Measurements from ENCODE around the gene TMA7. TPM values are rescaled to one million over a fixed set of nuclear protein-coding genes. Genes with fewer than 3 reads are reported as not detected.

Gene TMA7
- total and polyA plus RNA-seq, 5 donors: 187 to 526 (median 219) TPM

- Histone ChIP-seq H3K27ac (ENCODE audit: low read length) (no peak overlapping the region), H3K9me3 (ENCODE audit: control insufficient read depth, low read length) (no peaks in the 10 kb centered on the region), H3K4me1 (ENCODE audit: control insufficient read depth, insufficient read depth, low read length) (peaks cover 15% of the 10 kb centered on the region), H3K27me3 (ENCODE audit: control insufficient read depth, insufficient read depth) (no peaks in the 10 kb centered on the region), H3K4me3 (ENCODE audit: low read length) (no peak overlapping the region)
- ATAC-seq: no peak
- DNase-seq: peak in 2 of 3 donors; percentile 60 to 74
- intact Hi-C loops (cut with DNase I): no loop called here
- 83% methylated on average over 27 of the region's 27 CpGs for WGBS
Observed at GRCh38 chr3:48423883-48424695, 16.0 kb upstream of the TMA7 start.

GRCh38 chr3:48425281-48425812 lies 14.7 kb upstream of the TMA7 start:
- Histone ChIP-seq H3K4me1 (ENCODE audit: control insufficient read depth, insufficient read depth, low read length) (peaks cover 15% of the 10 kb centered on the region), H3K9me3 (ENCODE audit: control insufficient read depth, low read length) (no peaks in the 10 kb centered on the region), H3K27me3 (ENCODE audit: control insufficient read depth, insufficient read depth) (no peaks in the 10 kb centered on the region), H3K4me3 (ENCODE audit: low read length) (no peak overlapping the region), H3K27ac (ENCODE audit: low read length) (peak overlapping the region; percentile 93)
- WGBS: 42% methylated on average over 13 of the region's 13 CpGs
- peak; percentile 61 to 86 (median 81) for DNase-seq
- intact Hi-C loops (cut with DNase I): no loop called here
- peak; percentile 36 to 38 for ATAC-seq

- intact Hi-C loops (cut with DNase I): no loop called here
- peaks cover 15% of the 10 kb centered on the region for H3K4me1 ChIP-seq (ENCODE audit: control insufficient read depth, insufficient read depth, low read length)
- H3K9me3 ChIP-seq (ENCODE audit: control insufficient read depth, low read length): no peaks in the 10 kb centered on the region
- ATAC-seq: peak; percentile 29 to 64
- WGBS: 48% methylated on average over 11 of the region's 11 CpGs
- peak overlapping the region; percentile 93 for H3K27ac ChIP-seq (ENCODE audit: low read length)
- H3K27me3 ChIP-seq (ENCODE audit: control insufficient read depth, insufficient read depth): no peaks in the 10 kb centered on the region
- peak in 2 of 3 donors; percentile 80 to 85 for DNase-seq
- no peak overlapping the region for H3K4me3 ChIP-seq (ENCODE audit: low read length)
Observed at GRCh38 chr3:48426401-48426909, 13.6 kb upstream of the TMA7 start.

- peaks cover 15% of the 10 kb centered on the region for H3K4me1 ChIP-seq (ENCODE audit: control insufficient read depth, insufficient read depth, low read length)
- ATAC-seq (no peak), DNase-seq (peak in 1 of 3 donors; percentile 66)
- H3K4me3 ChIP-seq (ENCODE audit: low read length): no peak overlapping the region
- H3K9me3 ChIP-seq (ENCODE audit: control insufficient read depth, low read length): no peaks in the 10 kb centered on the region
- 41% methylated on average over 8 of the region's 8 CpGs for WGBS
- intact Hi-C loops (cut with DNase I): no loop called here
- peak overlapping the region; percentile 93 for H3K27ac ChIP-seq (ENCODE audit: low read length)
- no peaks in the 10 kb centered on the region for H3K27me3 ChIP-seq (ENCODE audit: control insufficient read depth, insufficient read depth)
Observed at GRCh38 chr3:48426944-48427629, 13.0 kb upstream of the TMA7 start.

- DNase-seq (peak in 1 of 3 donors; percentile 43), ATAC-seq (no peak)
- H3K27ac ChIP-seq (ENCODE audit: low read length): peak overlapping the region; percentile 93
- H3K27me3 ChIP-seq (ENCODE audit: control insufficient read depth, insufficient read depth): no peaks in the 10 kb centered on the region
- whole genome bisulfite sequencing: 65% methylated on average over 9 of the region's 9 CpGs
- peaks cover 15% of the 10 kb centered on the region for H3K4me1 ChIP-seq (ENCODE audit: control insufficient read depth, insufficient read depth, low read length)
- H3K9me3 ChIP-seq (ENCODE audit: control insufficient read depth, low read length): no peaks in the 10 kb centered on the region
- H3K4me3 ChIP-seq (ENCODE audit: low read length): no peak overlapping the region
- intact Hi-C loops (cut with DNase I): no loop called here
Observed at GRCh38 chr3:48427630-48427962, 12.5 kb upstream of the TMA7 start.

GRCh38 chr3:48428088-48428571 lies 11.9 kb upstream of the TMA7 start:
- DNase-seq: no peak
- intact Hi-C loops (cut with DNase I): no loop called here
- whole genome bisulfite sequencing: 66% methylated on average over 7 of the region's 7 CpGs
- Histone ChIP-seq H3K4me1 (ENCODE audit: control insufficient read depth, insufficient read depth, low read length) (peaks cover 15% of the 10 kb centered on the region), H3K9me3 (ENCODE audit: control insufficient read depth, low read length) (no peaks in the 10 kb centered on the region), H3K27me3 (ENCODE audit: control insufficient read depth, insufficient read depth) (no peaks in the 10 kb centered on the region), H3K27ac (ENCODE audit: low read length) (peak overlapping the region; percentile 93), H3K4me3 (ENCODE audit: low read length) (peak overlapping the region; percentile 90)
- ATAC-seq: no peak

GRCh38 chr3:48428572-48429316 lies 11.3 kb upstream of the TMA7 start:
- 3% methylated on average over 60 of the region's 60 CpGs for WGBS
- peak; percentile 46 to 84 (median 81) for DNase-seq

GRCh38 chr3:48429317-48429959 lies 10.6 kb upstream of the TMA7 start:
- Histone ChIP-seq H3K4me3 (ENCODE audit: low read length) (peak overlapping the region; percentile 90), H3K4me1 (ENCODE audit: control insufficient read depth, insufficient read depth, low read length) (peaks cover 15% of the 10 kb centered on the region), H3K27ac (ENCODE audit: low read length) (peak overlapping the region; percentile 86), H3K9me3 (ENCODE audit: control insufficient read depth, low read length) (no peaks in the 10 kb centered on the region), H3K27me3 (ENCODE audit: control insufficient read depth, insufficient read depth) (no peaks in the 10 kb centered on the region)
- under 1% methylated on average over 83 of the region's 86 CpGs for WGBS
- ATAC-seq (peak; percentile 15 to 35), DNase-seq (peak; percentile 63 to 87 (median 82))
- intact Hi-C loops (cut with DNase I): no loop called here

More at GRCh38 chr3:48428572-48429316, 11.3 kb upstream of the TMA7 start:
- Histone ChIP-seq H3K27me3 (ENCODE audit: control insufficient read depth, insufficient read depth) (no peaks in the 10 kb centered on the region), H3K27ac (ENCODE audit: low read length) (peak overlapping the region; percentile 93), H3K9me3 (ENCODE audit: control insufficient read depth, low read length) (no peaks in the 10 kb centered on the region), H3K4me3 (ENCODE audit: low read length) (peak overlapping the region; percentile 90), H3K4me1 (ENCODE audit: control insufficient read depth, insufficient read depth, low read length) (peaks cover 15% of the 10 kb centered on the region)
- intact Hi-C loops (cut with DNase I): no loop called here
- peak; percentile 10 to 14 for ATAC-seq

GRCh38 chr3:48429960-48430707 lies 9.9 kb upstream of the TMA7 start, which contains the start of gene PLXNB1:
PLXNB1 (minus strand) TSS chr3:48430086; CDS start chr3:48424611, 5,475 bp downstream.
- peak within 1 kb of the TSS; percentile 86 for H3K27ac ChIP-seq (ENCODE audit: low read length)
- ATAC-seq (peak in 1 of 2 donors; percentile 10), DNase-seq (peak; percentile 59 to 81 (median 74))
- WGBS: 22% methylated on average over 15 of the region's 15 CpGs
- H3K27me3 ChIP-seq (ENCODE audit: control insufficient read depth, insufficient read depth): no peaks in the 10 kb centered on the region
- H3K4me1 ChIP-seq (ENCODE audit: control insufficient read depth, insufficient read depth, low read length): peaks cover 15% of the 10 kb centered on the region
- intact Hi-C loops (cut with DNase I): loop anchor here in 1 of 4 donors (5.0 kb wide), 1 partner anchor 158 kb away; no protein-coding TSS in a partner anchor
- peak within 1 kb of the TSS; percentile 90 for H3K4me3 ChIP-seq (ENCODE audit: low read length)
- no peaks in the 10 kb centered on the region for H3K9me3 ChIP-seq (ENCODE audit: control insufficient read depth, low read length)
